ENCODE results near the gene POC1A. TPM values are rescaled to one million over a fixed set of nuclear protein-coding genes. Genes with fewer than 3 reads are reported as not detected.
A peak's percentile ranks its signal among the peaks of the same experiment; 100 is the strongest.

POC1A gene
- total RNA-seq, 1 donor from 2014 or later: 3.1 TPM

GRCh38 chr3:52086976-52087663 is 67.1 kb downstream of the POC1A start:
- no peak for DNase-seq (ENCODE audit: low spot score)

- no peak for DNase-seq (ENCODE audit: low spot score)
Observed at GRCh38 chr3:52086461-52086860, 67.8 kb downstream of the POC1A start.

DNA sequence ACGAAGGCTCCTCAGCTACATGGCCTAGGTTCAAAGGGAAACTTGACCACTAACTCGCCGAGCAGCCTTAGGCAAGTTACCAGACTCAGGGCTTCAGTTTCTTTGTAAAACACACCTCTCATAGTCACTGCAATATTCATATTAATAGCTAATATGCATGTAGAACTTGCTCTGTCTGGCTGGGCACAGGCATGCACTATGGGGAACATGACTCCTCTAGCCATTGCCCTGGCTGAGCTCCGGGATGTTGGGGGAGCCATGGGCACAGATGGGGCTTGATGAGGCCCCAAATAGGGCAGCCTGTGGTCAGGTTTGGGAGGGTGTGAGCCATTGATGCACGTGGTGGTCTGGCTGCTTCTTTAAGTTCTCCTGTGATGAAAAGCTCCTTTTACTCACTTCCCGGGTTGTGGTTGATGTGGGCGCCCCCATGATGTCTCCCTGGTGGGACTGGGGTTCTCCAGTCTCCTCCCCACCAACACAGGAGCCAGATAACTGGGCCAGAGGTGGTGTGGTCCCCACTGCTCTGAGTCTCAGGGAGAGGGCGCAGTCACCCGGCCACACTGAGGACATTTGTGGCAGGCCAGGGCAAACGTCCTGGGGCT is 68.4 kb downstream of the POC1A start:
- DNase-seq (ENCODE audit: low spot score): no peak

DNA sequence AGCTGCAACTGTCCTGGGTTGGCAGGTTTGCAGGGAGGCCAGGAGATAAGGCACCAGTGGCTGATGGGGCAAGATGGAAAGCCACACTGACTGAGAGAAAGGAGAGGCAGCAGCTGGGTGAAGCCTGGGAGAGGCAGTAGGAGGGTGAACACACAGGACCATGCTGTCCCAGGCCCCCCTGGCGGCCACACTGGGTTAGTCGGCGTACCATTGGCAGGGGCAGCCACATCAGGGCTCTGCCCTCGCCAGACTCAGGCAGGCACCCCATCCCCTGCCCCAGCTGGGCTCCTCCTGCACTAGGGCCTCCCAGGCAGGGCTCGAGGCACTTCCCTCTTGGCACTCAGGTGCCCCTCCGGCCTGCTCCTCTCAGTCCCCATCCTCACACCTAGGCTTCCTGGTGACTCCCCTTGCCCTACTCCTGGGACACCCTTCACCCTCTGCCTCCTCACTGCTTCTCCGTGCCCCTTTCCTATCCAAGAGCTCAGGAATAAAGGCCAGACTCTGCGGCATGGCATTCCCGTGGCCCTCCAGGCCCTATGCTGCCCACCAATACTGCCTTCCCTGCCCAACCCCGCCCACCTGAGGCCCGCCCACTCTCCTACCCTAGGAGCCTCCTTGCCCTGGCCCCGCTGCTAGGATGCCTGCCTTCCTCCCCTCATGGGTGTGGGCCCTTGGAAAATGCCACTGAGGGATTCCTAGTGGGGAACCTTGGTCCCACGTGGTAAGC is 69.1 kb downstream of the POC1A start:
- DNase-seq (ENCODE audit: low spot score): no peak

- no peak for DNase-seq (ENCODE audit: low spot score)
Observed at GRCh38 chr3:52084216-52084945, 69.8 kb downstream of the POC1A start.

- no peak for DNase-seq (ENCODE audit: low spot score)
Observed at GRCh38 chr3:52083556-52084087, 70.6 kb downstream of the POC1A start.

DNA sequence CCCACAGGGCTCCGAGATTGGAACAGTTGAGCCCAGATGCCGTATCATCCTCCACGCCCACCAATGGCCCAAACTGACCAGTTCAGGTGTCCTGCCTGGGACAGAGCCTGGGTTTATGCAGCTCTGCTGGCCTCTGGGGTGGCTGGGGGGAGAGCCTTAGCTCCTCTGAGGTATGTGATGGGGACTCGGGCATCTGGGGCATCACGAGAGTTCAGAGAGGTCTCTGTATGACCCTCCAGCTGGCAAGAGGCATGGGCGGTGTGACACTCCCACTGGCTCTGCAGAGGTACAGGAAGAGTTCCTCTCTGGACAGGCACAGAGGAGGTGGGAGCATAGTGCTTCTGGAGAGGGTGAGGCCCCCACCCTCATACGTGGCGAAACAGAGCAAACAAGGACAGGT is 71.3 kb downstream of the POC1A start:
- DNase-seq (ENCODE audit: low spot score): no peak

- DNase-seq (ENCODE audit: low spot score): no peak
Observed at GRCh38 chr3:52080830-52081719, 73.1 kb downstream of the POC1A start.

- DNase-seq (ENCODE audit: low spot score): no peak
Observed at GRCh38 chr3:52079958-52080357, 74.3 kb downstream of the POC1A start.

DNA sequence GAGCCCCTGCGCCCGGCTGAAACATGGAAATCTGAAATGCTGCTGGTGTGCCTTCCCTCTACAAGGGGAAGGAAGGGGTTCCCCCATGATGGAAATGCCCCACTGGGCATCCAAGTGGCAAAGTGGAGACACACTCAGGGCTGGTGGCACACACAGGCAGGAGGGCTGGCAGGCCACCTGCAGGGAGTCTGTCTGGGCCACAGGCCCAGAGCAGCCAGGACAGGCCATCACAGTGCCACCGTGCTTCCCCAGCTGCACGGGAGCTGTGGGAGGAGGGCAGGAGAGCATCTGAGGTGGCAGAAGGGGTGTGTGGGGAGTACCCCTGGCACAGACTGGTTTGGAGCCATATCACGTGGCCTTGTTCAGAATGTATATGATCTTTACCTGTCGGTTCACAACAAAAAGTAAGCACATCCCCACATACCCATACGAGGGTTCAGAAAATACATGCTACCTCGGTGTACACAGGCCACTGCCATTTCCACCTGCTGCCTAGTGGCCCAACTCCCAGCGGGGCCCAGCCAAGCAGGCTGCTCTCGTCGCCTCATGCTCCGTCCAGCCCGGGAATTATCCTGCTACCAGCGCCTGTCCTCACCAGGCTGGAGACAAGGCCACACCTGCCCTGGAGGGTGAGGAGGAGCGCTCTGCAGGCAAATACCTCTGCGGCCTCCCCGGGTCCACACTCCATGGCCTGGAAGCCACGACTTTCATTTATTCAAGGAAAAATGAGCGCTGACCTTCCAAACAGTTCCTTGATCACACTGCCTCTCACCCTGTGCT is 75.3 kb downstream of the POC1A start:
- no peak for DNase-seq (ENCODE audit: low spot score)

DNA sequence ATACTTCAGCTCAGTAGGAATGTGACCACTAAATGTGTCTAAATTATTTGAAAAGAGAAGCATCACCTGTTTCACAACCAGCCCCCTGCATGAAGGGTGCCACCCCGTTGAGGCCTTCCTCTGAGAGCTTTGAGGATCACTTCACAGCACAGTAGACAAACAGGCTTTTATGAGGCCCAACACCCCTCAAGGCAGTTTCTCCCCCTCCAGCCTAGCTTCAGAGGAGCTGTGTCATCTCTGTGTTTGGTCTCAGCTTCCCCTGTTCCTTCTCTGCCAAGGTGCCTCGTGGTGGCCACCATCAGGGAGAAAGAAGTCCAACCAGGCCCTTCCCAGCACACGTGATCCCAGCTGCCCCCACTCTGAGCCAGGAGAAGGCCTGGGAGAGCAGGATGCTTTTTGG is 76.3 kb downstream of the POC1A start:
- no peak for DNase-seq (ENCODE audit: low spot score)

DNA sequence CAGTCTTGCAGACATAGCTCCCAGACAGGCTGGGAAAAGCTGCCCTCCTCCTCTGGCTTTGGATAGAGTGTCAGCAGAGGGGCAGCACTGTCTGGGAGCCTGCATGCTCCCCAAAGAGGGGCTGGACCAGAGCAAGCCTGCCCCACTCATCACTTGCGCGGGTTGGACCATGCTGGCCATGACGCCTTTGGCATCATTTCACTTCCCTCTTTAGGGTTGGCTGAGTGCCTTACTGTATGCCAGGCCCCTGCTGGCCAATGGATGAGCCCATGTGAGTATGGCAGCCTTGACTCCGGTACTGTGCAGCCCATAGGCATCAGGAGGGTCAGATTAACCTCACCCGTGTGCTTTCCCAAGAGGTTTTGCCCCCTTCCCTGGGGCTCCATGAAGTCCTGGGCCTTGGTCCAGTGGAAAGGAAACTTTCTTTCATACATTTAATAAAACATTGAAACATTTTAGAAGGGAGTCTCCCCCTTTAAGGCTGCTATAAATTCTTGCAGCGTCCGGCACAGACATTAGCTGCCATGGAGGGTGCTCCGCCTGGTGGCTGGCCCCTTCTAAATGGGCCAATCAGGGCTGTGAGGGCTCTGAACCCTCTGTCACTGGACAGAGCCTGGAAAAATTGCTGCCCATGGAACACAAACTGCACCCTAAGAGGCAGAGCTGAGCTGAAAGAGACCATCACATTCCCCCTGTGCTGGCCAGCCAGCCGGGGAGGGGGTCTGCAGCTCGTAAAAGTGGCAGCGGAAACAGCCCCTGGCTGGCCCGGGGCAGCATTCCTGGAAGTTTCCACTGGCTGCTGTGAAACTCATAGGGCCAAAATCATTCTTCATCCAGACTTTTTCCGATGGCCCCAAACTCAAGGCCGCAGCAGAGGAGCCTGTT is 77.1 kb downstream of the POC1A start:
- peak; percentile 63 for DNase-seq (ENCODE audit: low spot score)

- no peak for DNase-seq (ENCODE audit: low spot score)
Observed at GRCh38 chr3:52073490-52073889, 80.7 kb downstream of the POC1A start.

GRCh38 chr3:52072471-52072870 is 81.8 kb downstream of the POC1A start:
- no peak for DNase-seq (ENCODE audit: low spot score)

GRCh38 chr3:52072020-52072419 is 82.2 kb downstream of the POC1A start:
- DNase-seq (ENCODE audit: low spot score): no peak

GRCh38 chr3:52070724-52071621 is 83.2 kb downstream of the POC1A start:
- no peak for DNase-seq (ENCODE audit: low spot score)

GRCh38 chr3:52069855-52070254 is 84.4 kb downstream of the POC1A start:
- DNase-seq (ENCODE audit: low spot score): no peak

- no peak for DNase-seq (ENCODE audit: low spot score)
Observed at GRCh38 chr3:52069135-52069534, 85.1 kb downstream of the POC1A start.

Data from umbilical cord (tissue), 2 donors.